Cardiac septum (tissue), 1 donor: ENCODE measurements around the gene FZD1. TPM values are rescaled to one million over a fixed set of nuclear protein-coding genes. Genes with fewer than 3 reads are reported as not detected.
"Not testable (repeated sequence)": the region's sequence is repeated elsewhere in the genome, so short reads cannot be mapped to it uniquely, and the experiment has no call there.

ENCODE experiments used
- DNase-seq: peaks from one replicate; pipeline ENCODE4 v3.0.0-alpha.2; 2020; ENCODE audit warnings: low spot score
- intact Hi-C: fragments of 100-400 bp; cut with DNase I; formaldehyde crosslinking; loops from one replicate; pipeline ENCODE4 v1.14.0; 2022
- total RNA-seq: library from RNA; stranded (reverse); fragmentation: NEBNext Ultra II Directional; extraction: Animal tissue kit (Norgen Biotek cat#: 25700); gene quantifications from one replicate; pipeline ENCODE4 v1.2.1, GENCODE V29; 2021
- donor health status: DM: no; HTN: no; CAD: no.

FZD1 gene
- total RNA-seq, 1 donor from 2014 or later: 23.1 TPM

GRCh38 chr7:91292506-91292905 is 28.3 kb downstream of the FZD1 start:
- intact Hi-C loops: no loop called here
- no peak for DNase-seq

GRCh38 chr7:91293136-91293535 is 28.9 kb downstream of the FZD1 start:
- intact Hi-C loops: no loop called here
- DNase-seq: no peak

GRCh38 chr7:91293840-91294239 is 29.6 kb downstream of the FZD1 start:
- no peak for DNase-seq
- intact Hi-C loops: no loop called here

GRCh38 chr7:91294639-91295220 is 30.5 kb downstream of the FZD1 start:
- intact Hi-C loops: no loop called here
- no peak for DNase-seq

GRCh38 chr7:91295576-91295975 is 31.3 kb downstream of the FZD1 start:
- no peak for DNase-seq
- intact Hi-C loops: no loop called here

GRCh38 chr7:91297939-91298338 is 33.7 kb downstream of the FZD1 start:
- DNase-seq: no peak
- intact Hi-C loops: no loop called here

- intact Hi-C loops: no loop called here
- no peak for DNase-seq
These were observed 35.9 kb downstream of the FZD1 start for GRCh38 chr7:91299952-91300775.

GRCh38 chr7:91302794-91303193 is 38.6 kb downstream of the FZD1 start:
- no peak for DNase-seq
- intact Hi-C loops: no loop called here

GRCh38 chr7:91306266-91306665 is 42.0 kb downstream of the FZD1 start:
- no peak for DNase-seq
- intact Hi-C loops: no loop called here

GRCh38 chr7:91307467-91307866 is 43.2 kb downstream of the FZD1 start:
- DNase-seq: no peak
- intact Hi-C loops: no loop called here

- intact Hi-C loops, DNase-seq: not testable (repeated sequence)
These were observed 44.0 kb downstream of the FZD1 start for GRCh38 chr7:91308191-91308590.

- no peak for DNase-seq
- intact Hi-C loops: no loop called here
These were observed 46.7 kb downstream of the FZD1 start for GRCh38 chr7:91310830-91311460.

- intact Hi-C loops: no loop called here
These were observed 47.6 kb downstream of the FZD1 start for GRCh38 chr7:91311839-91312238.

GRCh38 chr7:91313113-91313512 is 48.9 kb downstream of the FZD1 start:
- no peak for DNase-seq
- intact Hi-C loops: no loop called here

More at GRCh38 chr7:91311839-91312238, 47.6 kb downstream of the FZD1 start:
- DNase-seq: no peak

GRCh38 chr7:91314591-91315323 is 50.5 kb downstream of the FZD1 start:
- intact Hi-C loops: no loop called here
- no peak for DNase-seq

GRCh38 chr7:91316426-91316825 is 52.2 kb downstream of the FZD1 start:
- no peak for DNase-seq
- intact Hi-C loops: no loop called here

GRCh38 chr7:91319351-91319750 is 55.1 kb downstream of the FZD1 start:
- DNase-seq: no peak
- intact Hi-C loops: no loop called here

- intact Hi-C loops: no loop called here
These were observed 56.3 kb downstream of the FZD1 start for GRCh38 chr7:91320366-91321078.

More at GRCh38 chr7:91320366-91321078, 56.3 kb downstream of the FZD1 start:
- DNase-seq: no peak
